A673 (cell line): ENCODE results near the gene CCZ1B.
"Not testable (repeated sequence)": the region's sequence is repeated elsewhere in the genome, so short reads cannot be mapped to it uniquely, and the experiment has no call there.

Experiments
- EZH2 ChIP-seq: fragments of 200-600 bp; sonication (generic); IDR thresholded peaks from 2 replicates; pipeline ENCODE4 v1.6.1; 2017; ENCODE audit warnings: borderline replicate concordance, low read depth, mild to moderate bottlenecking, mixed read lengths, antibody characterized with exemption, low read length; ENCODE audit not compliant: poor library complexity, severe bottlenecking
- TF ChIP-seq, protein P1 (sequence below): fragments of 300-800, 200-600 bp; sonication (generic); conservative IDR thresholded peaks from 2 replicates; pipeline ENCODE4 v1.5.1; 2017; ENCODE audit warnings: low read depth, mild to moderate bottlenecking, antibody characterized with exemption, low read length, moderate library complexity, mixed read lengths

- TF ChIP-seq, protein P1, sequence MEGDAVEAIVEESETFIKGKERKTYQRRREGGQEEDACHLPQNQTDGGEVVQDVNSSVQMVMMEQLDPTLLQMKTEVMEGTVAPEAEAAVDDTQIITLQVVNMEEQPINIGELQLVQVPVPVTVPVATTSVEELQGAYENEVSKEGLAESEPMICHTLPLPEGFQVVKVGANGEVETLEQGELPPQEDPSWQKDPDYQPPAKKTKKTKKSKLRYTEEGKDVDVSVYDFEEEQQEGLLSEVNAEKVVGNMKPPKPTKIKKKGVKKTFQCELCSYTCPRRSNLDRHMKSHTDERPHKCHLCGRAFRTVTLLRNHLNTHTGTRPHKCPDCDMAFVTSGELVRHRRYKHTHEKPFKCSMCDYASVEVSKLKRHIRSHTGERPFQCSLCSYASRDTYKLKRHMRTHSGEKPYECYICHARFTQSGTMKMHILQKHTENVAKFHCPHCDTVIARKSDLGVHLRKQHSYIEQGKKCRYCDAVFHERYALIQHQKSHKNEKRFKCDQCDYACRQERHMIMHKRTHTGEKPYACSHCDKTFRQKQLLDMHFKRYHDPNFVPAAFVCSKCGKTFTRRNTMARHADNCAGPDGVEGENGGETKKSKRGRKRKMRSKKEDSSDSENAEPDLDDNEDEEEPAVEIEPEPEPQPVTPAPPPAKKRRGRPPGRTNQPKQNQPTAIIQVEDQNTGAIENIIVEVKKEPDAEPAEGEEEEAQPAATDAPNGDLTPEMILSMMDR, result not testable (repeated sequence)
- TF ChIP-seq EZH2, result not testable (repeated sequence)
These were observed 4.5 kb downstream of the CCZ1B start for GRCh38 chr7:6821622-6822021.
